ENCODE measurements around the gene IQCF5. TPM values are rescaled to one million over a fixed set of nuclear protein-coding genes. Genes with fewer than 3 reads are reported as not detected.

IQCF5 gene
- not detected in 2 replicates for total RNA-seq

GRCh38 chr3:51875501-51875900 lies at the start of gene IQCF5:
Gene IQCF5, minus strand, starts transcription at chr3:51875601. Its CDS starts 70 bp downstream, at chr3:51875531.
- no peaks in the 10 kb centered on the region for H3K4me1 ChIP-seq (ENCODE audit: insufficient read depth, low read length)
- H3K9me3 ChIP-seq (ENCODE audit: low read depth, low read length), result no peaks in the 10 kb centered on the region
- no peak within 1 kb of the TSS for H2AFZ ChIP-seq (ENCODE audit: low read length)
- no peaks in the 10 kb centered on the region for H3K36me3 ChIP-seq (ENCODE audit: insufficient read depth, low read length)
- no peak within 1 kb of the TSS for H3K4me2 ChIP-seq (ENCODE audit: insufficient read depth, low read length)
- no peak for TF ChIP-seq CTCF (IDR thresholded peaks at IDR 0.05; ENCODE audit: extremely low read depth, low read depth, low read length)
- peaks cover 6% of the 10 kb centered on the region for H3K27me3 ChIP-seq (ENCODE audit: insufficient read depth, low read length)
- no peak within 1 kb of the TSS for H3K4me3 ChIP-seq (ENCODE audit: insufficient read depth, low read length)
- H3K27ac ChIP-seq (ENCODE audit: low read depth, low read length), result no peak within 1 kb of the TSS
- H4K20me1 ChIP-seq (ENCODE audit: insufficient read depth, low read length), result no peaks in the 10 kb centered on the region
- H3K79me2 ChIP-seq (ENCODE audit: insufficient read depth, low read length), result no peaks in the 10 kb centered on the region
- no peak for DNase-seq (ENCODE audit: insufficient read length, low spot score, missing footprints)

GRCh38 chr3:51921081-51921578 lies 45.7 kb upstream of the IQCF5 start:
- no peak overlapping the region for H3K4me3 ChIP-seq (ENCODE audit: insufficient read depth, low read length)
- no peaks in the 10 kb centered on the region for H3K79me2 ChIP-seq (ENCODE audit: insufficient read depth, low read length)
- DNase-seq (ENCODE audit: insufficient read length, low spot score, missing footprints), result no peak
- H3K27me3 ChIP-seq (ENCODE audit: insufficient read depth, low read length), result no peaks in the 10 kb centered on the region
- H3K4me1 ChIP-seq (ENCODE audit: insufficient read depth, low read length), result no peaks in the 10 kb centered on the region
- H3K27ac ChIP-seq (ENCODE audit: low read depth, low read length), result no peak overlapping the region
- no peak overlapping the region for H2AFZ ChIP-seq (ENCODE audit: low read length)
- H4K20me1 ChIP-seq (ENCODE audit: insufficient read depth, low read length), result no peaks in the 10 kb centered on the region
- no peak overlapping the region for H3K4me2 ChIP-seq (ENCODE audit: insufficient read depth, low read length)
- TF ChIP-seq CTCF (IDR thresholded peaks at IDR 0.05; ENCODE audit: extremely low read depth, low read depth, low read length), result no peak
- no peaks in the 10 kb centered on the region for H3K9me3 ChIP-seq (ENCODE audit: low read depth, low read length)
- H3K36me3 ChIP-seq (ENCODE audit: insufficient read depth, low read length), result no peaks in the 10 kb centered on the region

GRCh38 chr3:51916418-51916817 lies 41.0 kb upstream of the IQCF5 start:
- no peaks in the 10 kb centered on the region for H3K27me3 ChIP-seq (ENCODE audit: insufficient read depth, low read length)
- H3K27ac ChIP-seq (ENCODE audit: low read depth, low read length), result no peak overlapping the region
- H3K79me2 ChIP-seq (ENCODE audit: insufficient read depth, low read length), result no peaks in the 10 kb centered on the region
- H2AFZ ChIP-seq (ENCODE audit: low read length), result no peak overlapping the region
- H3K36me3 ChIP-seq (ENCODE audit: insufficient read depth, low read length), result no peaks in the 10 kb centered on the region
- no peaks in the 10 kb centered on the region for H3K9me3 ChIP-seq (ENCODE audit: low read depth, low read length)
- H3K4me3 ChIP-seq (ENCODE audit: insufficient read depth, low read length), result no peak overlapping the region
- H3K4me2 ChIP-seq (ENCODE audit: insufficient read depth, low read length), result no peak overlapping the region
- no peak for DNase-seq (ENCODE audit: insufficient read length, low spot score, missing footprints)
- H3K4me1 ChIP-seq (ENCODE audit: insufficient read depth, low read length), result no peaks in the 10 kb centered on the region
- no peak for TF ChIP-seq CTCF (IDR thresholded peaks at IDR 0.05; ENCODE audit: extremely low read depth, low read depth, low read length)
- H4K20me1 ChIP-seq (ENCODE audit: insufficient read depth, low read length), result no peaks in the 10 kb centered on the region

- H3K4me3 ChIP-seq (ENCODE audit: insufficient read depth, low read length), result no peak overlapping the region
- no peaks in the 10 kb centered on the region for H3K27me3 ChIP-seq (ENCODE audit: insufficient read depth, low read length)
- H3K36me3 ChIP-seq (ENCODE audit: insufficient read depth, low read length), result no peaks in the 10 kb centered on the region
- no peak overlapping the region for H3K4me2 ChIP-seq (ENCODE audit: insufficient read depth, low read length)
- TF ChIP-seq CTCF (IDR thresholded peaks at IDR 0.05; ENCODE audit: extremely low read depth, low read depth, low read length), result no peak
- H2AFZ ChIP-seq (ENCODE audit: low read length), result no peak overlapping the region
- H3K79me2 ChIP-seq (ENCODE audit: insufficient read depth, low read length), result no peaks in the 10 kb centered on the region
- no peak for DNase-seq (ENCODE audit: insufficient read length, low spot score, missing footprints)
- no peaks in the 10 kb centered on the region for H4K20me1 ChIP-seq (ENCODE audit: insufficient read depth, low read length)
- H3K4me1 ChIP-seq (ENCODE audit: insufficient read depth, low read length), result no peaks in the 10 kb centered on the region
- H3K27ac ChIP-seq (ENCODE audit: low read depth, low read length), result no peak overlapping the region
- H3K9me3 ChIP-seq (ENCODE audit: low read depth, low read length), result no peaks in the 10 kb centered on the region
These were observed 32.6 kb upstream of the IQCF5 start for GRCh38 chr3:51908026-51908425.

All from osteoblast (primary cell).